AG09309 (cell line): ENCODE measurements around the gene PHKG2.

Source experiments
- DNase-seq: peaks from one replicate; pipeline ENCODE4 v3.0.0-alpha.2; 2010; ENCODE audit warnings: low read depth
- H3K4me3 ChIP-seq: 2 replicates; pipeline ENCODE4 v1.5.1; 2011; ENCODE audit warnings: mild to moderate bottlenecking, low read depth, low read length, moderate library complexity; ENCODE audit not compliant: control insufficient read depth
- TF ChIP-seq, protein P1 (sequence below): IDR thresholded peaks from 2 replicates; pipeline ENCODE4 v1.5.1; 2011; ENCODE audit warnings: mild to moderate bottlenecking, low read depth, low read length, inconsistent platforms; ENCODE audit not compliant: insufficient read depth, control insufficient read depth; ENCODE audit errors: missing control alignments

The PHKG2 gene

DNA sequence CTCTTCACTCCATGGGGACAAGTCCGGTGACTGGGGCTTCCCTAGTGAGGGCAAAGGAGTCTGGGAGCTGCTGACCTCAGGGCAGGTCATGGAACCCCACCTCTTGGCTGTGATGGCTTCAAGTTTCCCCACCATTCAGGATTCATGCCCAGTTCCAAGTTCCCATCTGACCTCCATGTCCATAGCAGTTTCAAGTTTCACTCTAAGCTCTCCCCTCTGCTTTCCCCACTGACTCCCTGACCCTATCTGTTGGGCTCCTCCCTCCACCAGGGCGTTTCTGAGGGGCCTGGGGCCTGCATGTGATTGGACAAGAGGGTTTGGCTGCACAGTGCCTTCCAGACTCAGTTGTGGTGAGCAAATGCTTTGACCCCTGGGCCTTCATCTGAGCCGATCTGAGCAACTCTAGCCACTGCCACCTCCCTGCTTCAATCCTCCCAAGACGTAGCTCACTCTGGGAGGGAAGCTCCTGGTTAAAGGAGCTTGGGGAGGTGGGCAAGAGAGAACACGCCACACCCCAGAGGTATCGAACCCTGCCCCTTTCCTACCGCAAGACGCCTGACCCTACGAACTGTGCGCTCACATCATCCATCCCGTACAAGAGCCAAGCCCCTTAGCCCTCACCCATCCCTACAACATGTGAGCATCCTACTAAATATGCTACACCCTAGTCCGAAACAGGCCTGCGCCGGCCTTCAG, 30.5 kb downstream of the PHKG2 start:
- H3K4me3 ChIP-seq, result no peak overlapping the region
- no peak for DNase-seq
- TF ChIP-seq, protein P1, sequence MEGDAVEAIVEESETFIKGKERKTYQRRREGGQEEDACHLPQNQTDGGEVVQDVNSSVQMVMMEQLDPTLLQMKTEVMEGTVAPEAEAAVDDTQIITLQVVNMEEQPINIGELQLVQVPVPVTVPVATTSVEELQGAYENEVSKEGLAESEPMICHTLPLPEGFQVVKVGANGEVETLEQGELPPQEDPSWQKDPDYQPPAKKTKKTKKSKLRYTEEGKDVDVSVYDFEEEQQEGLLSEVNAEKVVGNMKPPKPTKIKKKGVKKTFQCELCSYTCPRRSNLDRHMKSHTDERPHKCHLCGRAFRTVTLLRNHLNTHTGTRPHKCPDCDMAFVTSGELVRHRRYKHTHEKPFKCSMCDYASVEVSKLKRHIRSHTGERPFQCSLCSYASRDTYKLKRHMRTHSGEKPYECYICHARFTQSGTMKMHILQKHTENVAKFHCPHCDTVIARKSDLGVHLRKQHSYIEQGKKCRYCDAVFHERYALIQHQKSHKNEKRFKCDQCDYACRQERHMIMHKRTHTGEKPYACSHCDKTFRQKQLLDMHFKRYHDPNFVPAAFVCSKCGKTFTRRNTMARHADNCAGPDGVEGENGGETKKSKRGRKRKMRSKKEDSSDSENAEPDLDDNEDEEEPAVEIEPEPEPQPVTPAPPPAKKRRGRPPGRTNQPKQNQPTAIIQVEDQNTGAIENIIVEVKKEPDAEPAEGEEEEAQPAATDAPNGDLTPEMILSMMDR, result no peak

DNA sequence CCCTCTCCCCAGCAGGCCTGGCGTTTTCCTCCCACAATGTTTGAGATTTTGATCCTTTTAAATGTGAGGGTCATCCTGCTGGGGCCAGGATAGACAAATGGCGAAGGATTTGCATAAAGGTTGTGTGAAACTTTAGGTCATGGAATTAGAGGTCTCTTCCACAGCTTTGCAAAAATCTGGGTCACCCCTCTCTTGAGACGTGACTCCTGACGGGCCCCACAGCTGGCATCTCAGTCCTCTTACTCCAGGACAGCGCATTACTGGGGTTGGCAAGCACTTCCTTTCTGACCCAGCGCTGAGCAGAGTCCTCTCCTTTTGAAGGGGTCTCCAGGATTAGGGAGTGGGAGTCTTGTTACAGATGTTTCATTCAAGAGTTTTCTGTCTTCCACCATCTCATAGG, 31.4 kb downstream of the PHKG2 start:
- no peak overlapping the region for H3K4me3 ChIP-seq
- TF ChIP-seq, protein P1, result no peak
- no peak for DNase-seq

DNA sequence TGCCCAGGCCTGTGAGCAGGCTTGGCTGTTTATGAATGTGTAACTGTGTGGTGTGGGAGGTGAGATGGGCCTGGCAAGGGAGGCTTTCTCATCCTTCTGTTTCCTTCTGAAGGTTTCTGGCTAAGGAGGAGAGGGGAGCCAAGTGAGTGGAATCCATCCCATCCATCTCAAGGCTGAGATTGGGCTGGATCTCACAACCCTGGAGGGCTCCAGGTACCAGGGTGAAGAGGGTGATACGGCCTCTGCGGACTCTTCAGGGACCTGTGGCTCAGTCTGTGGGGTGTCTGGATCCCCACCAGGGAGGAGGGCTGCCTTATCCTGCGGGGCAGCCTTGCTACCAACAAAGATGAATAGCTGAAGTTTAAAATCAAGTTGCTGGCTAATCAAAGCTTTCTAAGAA, 31.8 kb downstream of the PHKG2 start:
- TF ChIP-seq, protein P1, result no peak

DNA sequence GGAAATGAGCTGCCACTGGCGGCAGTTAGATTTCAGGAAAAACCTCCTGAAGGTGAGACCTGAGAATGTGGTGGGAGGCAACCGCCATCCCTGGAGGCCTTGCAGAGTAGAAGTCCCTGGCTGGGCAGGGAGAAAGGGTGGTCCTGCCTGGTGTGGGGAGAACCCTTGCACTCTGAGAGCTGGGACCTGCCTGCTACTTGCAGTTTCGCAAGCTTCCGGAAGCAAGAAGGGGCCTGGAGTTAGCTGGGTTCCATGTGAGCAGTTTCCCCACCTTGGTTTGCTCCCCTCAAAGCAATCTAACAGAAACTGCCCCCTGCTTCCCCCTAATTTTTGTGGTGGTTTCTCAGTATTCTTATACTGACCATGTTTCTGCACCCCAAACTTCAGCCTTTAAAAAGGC, 32.3 kb downstream of the PHKG2 start:
- DNase-seq, result no peak
- TF ChIP-seq, protein P1, result no peak
- H3K4me3 ChIP-seq, result no peak overlapping the region

More for the DNA sequence above, 31.8 kb downstream of the PHKG2 start:
- H3K4me3 ChIP-seq, result no peak overlapping the region
- no peak for DNase-seq

DNA sequence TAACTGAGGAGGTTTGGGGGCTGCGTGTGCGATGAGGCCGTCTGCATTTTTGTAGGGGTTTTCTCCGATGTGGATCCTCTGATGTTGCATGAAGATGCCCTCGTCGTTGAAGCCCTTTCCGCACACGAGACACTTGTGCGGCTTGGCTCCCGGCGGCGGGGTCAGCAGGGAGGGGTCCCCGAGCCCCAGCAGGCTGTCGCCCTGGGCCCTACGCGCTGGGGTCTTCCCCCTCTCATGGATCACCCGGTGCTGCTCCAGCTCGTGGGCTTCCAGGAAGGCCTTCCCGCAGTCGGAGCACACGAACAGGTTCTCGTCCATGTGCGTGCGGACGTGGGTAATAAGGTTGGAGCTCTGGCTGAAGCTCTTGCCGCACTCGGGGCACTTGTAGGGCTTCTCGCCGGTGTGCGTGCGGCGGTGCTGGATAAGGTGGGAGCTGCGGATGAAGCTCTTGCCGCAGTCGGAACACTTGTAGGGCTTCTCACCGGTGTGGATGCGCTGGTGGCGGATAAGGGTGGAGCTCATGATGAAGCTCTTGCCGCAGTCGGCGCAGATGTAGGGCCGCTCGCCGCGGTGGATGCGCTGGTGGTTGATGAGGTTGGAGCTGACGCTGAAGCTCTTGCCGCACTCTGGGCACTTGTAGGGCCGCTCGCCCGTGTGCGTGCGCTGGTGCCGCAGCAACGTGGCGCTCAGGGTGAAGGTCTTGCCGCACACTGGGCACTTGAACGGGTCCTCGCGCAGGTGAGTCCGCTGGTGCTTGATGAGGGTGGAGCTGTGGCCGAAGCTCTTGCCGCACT, 34.5 kb downstream of the PHKG2 start:
- no peak overlapping the region for H3K4me3 ChIP-seq
- TF ChIP-seq, protein P1, result no peak
- DNase-seq, result no peak

DNA sequence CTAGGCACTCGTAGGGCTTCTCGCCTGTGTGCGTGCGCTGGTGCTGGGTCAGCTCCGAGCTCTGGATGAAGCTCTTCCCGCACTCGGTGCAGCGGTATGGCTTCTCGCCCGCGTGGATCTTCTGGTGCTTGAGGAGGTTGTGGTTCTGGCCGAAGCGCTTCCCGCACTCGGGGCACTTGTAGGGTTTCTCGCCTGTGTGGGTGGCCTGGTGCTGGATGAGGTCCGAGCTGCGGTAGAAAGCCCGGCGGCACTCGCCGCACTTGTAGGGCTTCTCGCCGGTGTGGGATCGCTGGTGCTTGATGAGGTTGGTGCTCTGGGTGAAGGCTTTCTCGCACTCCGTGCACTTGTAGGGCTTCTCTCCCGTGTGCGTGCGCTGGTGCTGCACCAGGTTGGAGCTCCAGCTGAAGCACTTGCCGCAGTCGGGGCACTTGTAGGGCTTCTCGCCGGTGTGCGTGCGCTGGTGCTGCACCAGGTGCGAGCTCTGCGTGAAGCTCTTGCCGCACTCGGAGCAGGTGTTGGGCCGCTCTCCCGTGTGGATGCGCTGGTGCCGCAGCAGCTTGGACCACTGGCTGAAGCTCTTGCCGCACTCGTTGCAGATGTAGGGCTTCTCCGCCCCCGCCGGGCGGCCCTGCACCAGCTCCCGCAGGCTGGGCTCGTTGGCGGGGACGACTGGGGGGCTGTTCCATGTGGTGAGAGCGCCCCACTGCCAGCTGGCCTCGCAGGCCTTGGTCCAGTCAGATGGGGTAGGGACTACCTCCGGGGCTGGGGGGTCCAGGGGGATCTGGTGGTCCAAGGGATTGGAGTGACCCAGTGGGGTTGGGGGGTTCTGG, 35.3 kb downstream of the PHKG2 start:
- no peak overlapping the region for H3K4me3 ChIP-seq
- DNase-seq, result no peak
- TF ChIP-seq, protein P1, result no peak
